Measurements from ENCODE around the gene SPAG9.
"Not testable (repeated sequence)": the region's sequence is repeated elsewhere in the genome, so short reads cannot be mapped to it uniquely, and the experiment has no call there.

The SPAG9 gene

GRCh38 chr17:50953518-50953830, 167.2 kb downstream of the SPAG9 start:
- no peak for DNase-seq

GRCh38 chr17:50952889-50953288, 167.8 kb downstream of the SPAG9 start:
- DNase-seq, result no peak

- DNase-seq, result peak; percentile 72
Observed at GRCh38 chr17:50952013-50952412, 168.7 kb downstream of the SPAG9 start.

GRCh38 chr17:50949989-50950877, 170.4 kb downstream of the SPAG9 start:
- DNase-seq, result no peak

GRCh38 chr17:50949128-50949988, 171.3 kb downstream of the SPAG9 start:
- no peak for DNase-seq

GRCh38 chr17:50948711-50949110, 172.0 kb downstream of the SPAG9 start:
- no peak for DNase-seq

- DNase-seq, result peak; percentile 61
Observed at GRCh38 chr17:50947782-50948543, 172.7 kb downstream of the SPAG9 start.

- no peak for DNase-seq
Observed at GRCh38 chr17:50946891-50947781, 173.5 kb downstream of the SPAG9 start.

- no peak for DNase-seq
Observed at GRCh38 chr17:50946223-50946890, 174.3 kb downstream of the SPAG9 start.

- no peak for DNase-seq
Observed at GRCh38 chr17:50945779-50946222, 174.9 kb downstream of the SPAG9 start.

GRCh38 chr17:50944902-50945720, 175.6 kb downstream of the SPAG9 start:
- DNase-seq, result no peak

- DNase-seq, result peak; percentile 64
Observed at GRCh38 chr17:50944054-50944901, 176.4 kb downstream of the SPAG9 start.

GRCh38 chr17:50943575-50943933, 177.1 kb downstream of the SPAG9 start:
- DNase-seq, result no peak

GRCh38 chr17:50941676-50942048, 179.0 kb downstream of the SPAG9 start:
- not testable (repeated sequence) for DNase-seq

- DNase-seq, result no peak
Observed at GRCh38 chr17:50939795-50940684, 180.6 kb downstream of the SPAG9 start.

- no peak for DNase-seq
Observed at GRCh38 chr17:50939542-50939794, 181.2 kb downstream of the SPAG9 start.

- no peak for DNase-seq
Observed at GRCh38 chr17:50938821-50939541, 181.7 kb downstream of the SPAG9 start.

GRCh38 chr17:50935996-50936266, 184.7 kb downstream of the SPAG9 start:
- DNase-seq, result no peak
